Measurements from ENCODE around the gene RPGR. TPM values are rescaled to one million over a fixed set of nuclear protein-coding genes. Genes with fewer than 3 reads are reported as not detected.

Gene RPGR
- total RNA-seq (23.0 TPM), polyA plus RNA-seq (ENCODE audit: insufficient read depth, low read depth, low replicate concordance) (5.4 TPM)
- long read RNA-seq, donor 1, partial matches to known transcripts, result 0 of 1 reads
- long read RNA-seq, donor 1, other reads (novel, unspliced or antisense), result 0 of 1 reads
- long read RNA-seq, donor 2, partial matches to known transcripts, result 0 of 1 reads
- long read RNA-seq, donor 2, other reads (novel, unspliced or antisense), result 0 of 1 reads
- long read RNA-seq, donor 3, partial matches to known transcripts, result 0 of 2 reads
- long read RNA-seq, donor 3, other reads (novel, unspliced or antisense), result 0 of 2 reads
- long read RNA-seq, donor 4, partial matches to known transcripts, result 0 of 2 reads
- long read RNA-seq, donor 4, other reads (novel, unspliced or antisense), result 0 of 2 reads
- long read RNA-seq, donor 5, result 0 reads
- long read RNA-seq, donor 6, result 0 reads
- long read RNA-seq, donor 7, full-length matches to known transcripts, result 2 of 15 reads
- long read RNA-seq, donor 7, partial matches to known transcripts, result 9 of 15 reads
- long read RNA-seq, donor 7, other reads (novel, unspliced or antisense), result 4 of 15 reads
- long read RNA-seq, donor 8, partial matches to known transcripts, result 0 of 1 reads
- long read RNA-seq, donor 8, other reads (novel, unspliced or antisense), result 0 of 1 reads
- long read RNA-seq, donor 9, result 0 reads
- long read RNA-seq, donor 10, result 0 reads

GRCh38 chrX:38327007-38327774 is at the start of gene RPGR:
TSS of gene RPGR (minus strand) at chrX:38327509. CDS start at chrX:38327367, 142 bp downstream.
- Histone ChIP-seq H3K27me3 (ENCODE audit: control insufficient read depth, insufficient read depth, low read length) (no peaks in the 10 kb centered on the region), H3K36me3 (ENCODE audit: control insufficient read depth in 2 of 3, insufficient read depth in 3 of 3, low read length in 3 of 3) (no peaks in the 10 kb centered on the region), H3K27ac (ENCODE audit: low read depth in 2 of 2, low read length in 2 of 2) (peak within 1 kb of the TSS; percentile 77 to 88), H3K4me1 (ENCODE audit: control insufficient read depth in 2 of 3, insufficient read depth in 2 of 3, low read depth in 1 of 3, low read length in 3 of 3) (peaks cover 0 to 3% (median 0%) of the 10 kb centered on the region in 3 donors), H3K9me3 (ENCODE audit: control insufficient read depth in 2 of 3, insufficient read depth in 1 of 3, low read length in 3 of 3) (no peaks in the 10 kb centered on the region), H3K4me3 (ENCODE audit: low read length in 3 of 3) (peak within 1 kb of the TSS; percentile 71 to 77 (median 74)), H3K9ac (ENCODE audit: low read length in 3 of 3) (peak within 1 kb of the TSS in 2 of 3 donors; percentile 55)
- DNase-seq (peak; percentile 95 to 98 (median 95)), FAIRE-seq (no peak)
- TF ChIP-seq, protein P1, sequence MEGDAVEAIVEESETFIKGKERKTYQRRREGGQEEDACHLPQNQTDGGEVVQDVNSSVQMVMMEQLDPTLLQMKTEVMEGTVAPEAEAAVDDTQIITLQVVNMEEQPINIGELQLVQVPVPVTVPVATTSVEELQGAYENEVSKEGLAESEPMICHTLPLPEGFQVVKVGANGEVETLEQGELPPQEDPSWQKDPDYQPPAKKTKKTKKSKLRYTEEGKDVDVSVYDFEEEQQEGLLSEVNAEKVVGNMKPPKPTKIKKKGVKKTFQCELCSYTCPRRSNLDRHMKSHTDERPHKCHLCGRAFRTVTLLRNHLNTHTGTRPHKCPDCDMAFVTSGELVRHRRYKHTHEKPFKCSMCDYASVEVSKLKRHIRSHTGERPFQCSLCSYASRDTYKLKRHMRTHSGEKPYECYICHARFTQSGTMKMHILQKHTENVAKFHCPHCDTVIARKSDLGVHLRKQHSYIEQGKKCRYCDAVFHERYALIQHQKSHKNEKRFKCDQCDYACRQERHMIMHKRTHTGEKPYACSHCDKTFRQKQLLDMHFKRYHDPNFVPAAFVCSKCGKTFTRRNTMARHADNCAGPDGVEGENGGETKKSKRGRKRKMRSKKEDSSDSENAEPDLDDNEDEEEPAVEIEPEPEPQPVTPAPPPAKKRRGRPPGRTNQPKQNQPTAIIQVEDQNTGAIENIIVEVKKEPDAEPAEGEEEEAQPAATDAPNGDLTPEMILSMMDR (IDR thresholded peaks at IDR 0.05; ENCODE audit: borderline replicate concordance, extremely low read depth, insufficient read depth), result peak; percentile 81
- intact Hi-C loops (cut with DNase I), result no loop called here

- Histone ChIP-seq H3K4me3 (ENCODE audit: low read length in 3 of 3) (no peak overlapping the region), H3K9ac (ENCODE audit: low read length in 3 of 3) (no peak overlapping the region), H3K27ac (ENCODE audit: low read depth in 2 of 2, low read length in 2 of 2) (no peak overlapping the region), H3K4me1 (ENCODE audit: control insufficient read depth in 2 of 3, insufficient read depth in 2 of 3, low read depth in 1 of 3, low read length in 3 of 3) (no peaks in the 10 kb centered on the region), H3K9me3 (ENCODE audit: control insufficient read depth in 2 of 3, insufficient read depth in 1 of 3, low read length in 3 of 3) (no peaks in the 10 kb centered on the region), H3K27me3 (ENCODE audit: control insufficient read depth, insufficient read depth, low read length) (peaks cover 2% of the 10 kb centered on the region), H3K36me3 (ENCODE audit: control insufficient read depth in 2 of 3, insufficient read depth in 3 of 3, low read length in 3 of 3) (no peaks in the 10 kb centered on the region)
- intact Hi-C loops (cut with DNase I), result no loop called here
- TF ChIP-seq, protein P1 (IDR thresholded peaks at IDR 0.05; ENCODE audit: borderline replicate concordance, extremely low read depth, insufficient read depth), result no peak
- no peak for FAIRE-seq
- no peak for DNase-seq
Observed at GRCh38 chrX:38376747-38377146, 49.4 kb upstream of the RPGR start.

GRCh38 chrX:38375891-38376290 is 48.6 kb upstream of the RPGR start:
- intact Hi-C loops (cut with DNase I), result no loop called here
- no peak overlapping the region for H3K9ac ChIP-seq (ENCODE audit: low read length in 3 of 3)
- H3K9me3 ChIP-seq (ENCODE audit: control insufficient read depth in 2 of 3, insufficient read depth in 1 of 3, low read length in 3 of 3), result no peaks in the 10 kb centered on the region
- no peak overlapping the region for H3K27ac ChIP-seq (ENCODE audit: low read depth in 2 of 2, low read length in 2 of 2)
- FAIRE-seq (no peak), DNase-seq (peak in 1 of 5 donors; percentile 5)
- H3K4me1 ChIP-seq (ENCODE audit: control insufficient read depth in 2 of 3, insufficient read depth in 2 of 3, low read depth in 1 of 3, low read length in 3 of 3), result no peaks in the 10 kb centered on the region
- H3K27me3 ChIP-seq (ENCODE audit: control insufficient read depth, insufficient read depth, low read length), result peaks cover 2% of the 10 kb centered on the region
- H3K4me3 ChIP-seq (ENCODE audit: low read length in 3 of 3), result no peak overlapping the region
- H3K36me3 ChIP-seq (ENCODE audit: control insufficient read depth in 2 of 3, insufficient read depth in 3 of 3, low read length in 3 of 3), result no peaks in the 10 kb centered on the region
- TF ChIP-seq, protein P1 (IDR thresholded peaks at IDR 0.05; ENCODE audit: borderline replicate concordance, extremely low read depth, insufficient read depth), result peak; percentile 2
